ENCODE measurements around the gene SH3RF3.

DNA sequence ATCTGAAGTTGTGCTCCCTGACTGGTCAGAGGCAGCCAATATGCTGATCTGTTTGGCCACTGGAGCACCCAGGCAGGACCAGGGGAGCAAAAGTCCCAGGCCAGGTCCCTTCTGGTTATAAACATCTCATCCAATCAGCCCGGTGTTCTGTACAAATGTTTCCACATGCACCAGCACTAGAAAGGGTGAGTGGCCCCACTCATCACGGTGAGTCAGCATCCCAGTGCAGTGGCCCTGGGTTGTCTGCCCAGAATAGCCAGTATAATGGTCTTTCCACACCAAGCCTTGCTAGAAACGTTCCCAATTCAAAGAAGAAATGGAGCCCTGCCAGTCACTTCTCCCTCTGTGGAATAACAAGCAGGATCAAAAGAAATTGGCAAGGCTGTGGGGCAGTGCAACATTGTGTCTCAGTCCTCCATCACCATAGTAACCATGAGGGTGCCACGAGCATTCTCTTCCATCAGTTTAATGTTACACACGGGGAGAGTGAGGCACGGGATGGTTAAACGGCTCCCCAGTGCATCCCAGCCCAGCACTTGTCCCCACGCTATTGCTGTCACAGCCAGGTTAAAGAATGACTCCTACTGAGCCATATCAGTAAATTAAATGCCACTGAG, 309.9 kb downstream of the SH3RF3 start:
- TF ChIP-seq POLR2A (IDR thresholded peaks at IDR 0.05; ENCODE audit: low read length) (no peak), GATA1 (IDR thresholded peaks at IDR 0.05; ENCODE audit: low read depth, low read length) (no peak)
